Left cardiac atrium (tissue), 4 donors: Measurements from ENCODE around the gene KISS1. TPM values are rescaled to one million over a fixed set of nuclear protein-coding genes. Genes with fewer than 3 reads are reported as not detected.

Experiments
- ATAC-seq, 2 donors: fragments of 200-7000 bp; cut with Tn5 transposase; one replicate each; pipeline ENCODE4 v1.9.1; 2020; ENCODE audit warnings: mild to moderate bottlenecking in 2 of 2, moderate library complexity in 2 of 2
- DNase-seq: peaks from one replicate; pipeline ENCODE4 v3.0.0-alpha.2; 2020
- intact Hi-C, 2 donors: fragments of 100-400 bp; cut with DNase I; formaldehyde crosslinking; loops; one replicate each; pipeline versions ENCODE4 v1.14.1 to v1.15.1; 2022 to 2023
- total RNA-seq, 2 donors: library from RNA; stranded (reverse); fragmentation: NEBNext Ultra II Directional; extraction: Animal tissue kit (Norgen Biotek cat#: 25700); gene quantifications; one replicate each; pipeline ENCODE4 v1.2.1, GENCODE V29; 2021
- donor health status: DM: no; HTN: yes; CAD: no.
- donor health status: DM: no; HTN: yes; CAD: no; lungs with severe emphysema.
- donor health status: DM: yes; HTN: yes; CAD: no.
- donor health status: Dilated cardiomyopathy.

The KISS1 gene
- total RNA-seq, 2 donors from 2014 or later: not detected

DNA sequence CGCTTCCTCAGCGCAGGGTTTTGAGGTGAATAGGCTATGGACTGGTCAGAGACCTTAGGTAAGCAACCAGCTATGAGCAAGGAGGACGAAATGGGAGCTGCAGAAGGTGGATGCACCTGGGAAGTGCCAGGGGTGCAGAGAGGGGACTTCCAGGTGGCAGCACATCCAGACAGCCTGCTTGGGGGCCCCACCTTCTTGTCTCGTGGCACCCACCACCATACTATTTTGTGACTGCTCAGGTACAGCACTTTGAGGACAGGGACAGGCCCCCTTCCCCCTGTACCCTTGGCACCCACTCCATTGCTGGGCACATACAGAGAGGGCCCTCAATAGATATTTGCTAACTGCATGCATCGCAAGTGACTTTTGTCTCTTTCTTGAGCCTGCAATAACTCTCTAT, 777 bp upstream of the KISS1 start:
- ATAC-seq (no peak), DNase-seq (no peak)
- intact Hi-C loops: no loop called here

DNA sequence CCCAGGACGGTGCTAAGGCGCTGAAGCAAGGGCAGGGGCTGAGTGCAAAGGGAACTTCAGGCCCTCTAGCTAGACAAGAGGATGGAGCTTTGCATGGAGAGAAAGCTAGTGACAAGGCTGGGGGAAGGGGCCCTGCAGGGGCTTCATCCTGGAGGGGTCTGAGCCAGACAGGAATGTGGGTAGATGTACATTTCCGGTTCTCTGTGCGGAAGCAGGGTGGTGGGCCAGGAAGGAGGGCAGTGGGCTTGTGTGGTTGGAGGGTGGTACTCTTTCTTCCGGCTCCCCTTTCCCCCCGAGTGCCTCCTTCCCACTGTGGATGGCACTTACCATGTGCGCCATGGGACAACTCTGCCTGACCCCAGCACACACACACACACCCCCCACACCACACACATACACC, 1.5 kb downstream of the KISS1 start:
- no peak for DNase-seq
- intact Hi-C loops: no loop called here
- ATAC-seq: no peak

DNA sequence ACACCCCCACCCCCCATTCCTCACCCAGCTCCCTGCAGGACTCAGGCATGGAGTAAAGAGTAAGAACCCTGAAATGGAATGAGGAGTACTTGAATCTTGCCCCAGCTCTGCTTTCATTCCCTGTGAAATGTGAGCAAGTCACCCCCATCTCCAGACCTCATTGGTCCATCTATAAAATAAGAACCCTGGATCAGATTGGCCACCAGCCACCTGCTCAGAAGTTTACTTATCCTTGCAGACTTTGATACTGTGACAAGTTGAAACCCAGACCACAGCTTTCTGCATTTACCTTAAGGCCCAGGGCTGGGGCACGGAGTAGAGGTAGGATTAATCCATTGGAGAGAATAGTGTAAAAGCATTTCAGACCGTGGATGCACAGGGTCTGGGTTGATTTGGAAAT, 2.2 kb downstream of the KISS1 start:
- intact Hi-C loops: no loop called here
- ATAC-seq: no peak
- no peak for DNase-seq

DNA sequence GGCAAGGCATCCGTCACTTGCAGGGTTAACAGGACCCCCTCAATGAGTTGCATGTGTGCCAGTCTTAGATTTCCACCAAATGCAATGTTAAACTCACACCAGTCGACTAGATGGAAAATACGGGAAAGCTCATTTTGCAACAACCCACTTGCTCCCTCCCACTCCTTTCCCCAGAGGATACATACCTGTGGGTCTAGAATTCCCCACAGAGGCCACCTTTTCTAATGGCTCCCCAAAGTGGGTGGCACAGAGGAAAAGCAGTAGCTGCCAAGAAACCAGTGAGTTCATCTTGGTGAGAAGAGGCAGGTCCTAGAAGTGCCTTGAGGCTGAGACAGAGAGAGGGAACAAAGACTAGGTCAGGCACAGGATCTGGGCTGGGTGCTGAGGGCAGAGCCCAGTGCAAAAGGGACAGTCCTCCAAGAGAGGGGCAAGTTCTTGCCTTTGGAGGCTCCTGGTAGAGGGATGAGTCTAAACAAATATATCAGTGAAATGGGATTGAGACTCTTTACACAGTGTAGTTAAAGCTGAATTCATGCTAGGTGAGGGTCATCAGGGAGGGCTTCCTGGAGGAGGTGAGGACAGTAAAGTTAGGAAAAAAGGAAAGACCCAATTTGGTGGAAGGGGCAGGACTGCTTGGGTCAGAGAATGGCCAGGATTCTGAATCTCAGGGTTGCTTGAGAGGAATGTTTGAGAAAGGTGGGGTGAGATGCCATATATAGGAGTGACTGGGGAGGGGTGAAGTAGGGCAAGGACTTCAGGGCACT, 3.5 kb downstream of the KISS1 start:
- ATAC-seq (no peak), DNase-seq (no peak)
- intact Hi-C loops: no loop called here

DNA sequence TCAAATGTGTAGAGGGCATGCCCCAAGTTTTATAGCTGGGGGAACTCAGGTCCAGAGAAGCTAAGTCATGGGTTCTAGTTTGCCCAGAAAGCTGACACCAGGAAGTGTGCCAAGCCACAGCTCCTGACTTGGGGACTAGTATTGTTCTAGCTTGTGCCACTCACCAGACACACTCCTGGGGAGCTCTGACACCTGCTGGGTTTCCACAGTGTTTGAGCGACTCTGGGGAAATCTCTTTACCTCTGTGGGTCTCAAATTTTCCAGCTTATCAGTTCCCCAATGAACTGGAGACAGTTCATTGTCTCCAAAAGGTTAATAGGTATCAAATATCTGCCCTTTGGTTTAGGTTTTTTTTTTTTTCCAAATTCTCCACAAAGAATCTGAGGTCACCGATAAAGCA, 4.2 kb downstream of the KISS1 start:
- intact Hi-C loops: no loop called here
- ATAC-seq: no peak

DNA sequence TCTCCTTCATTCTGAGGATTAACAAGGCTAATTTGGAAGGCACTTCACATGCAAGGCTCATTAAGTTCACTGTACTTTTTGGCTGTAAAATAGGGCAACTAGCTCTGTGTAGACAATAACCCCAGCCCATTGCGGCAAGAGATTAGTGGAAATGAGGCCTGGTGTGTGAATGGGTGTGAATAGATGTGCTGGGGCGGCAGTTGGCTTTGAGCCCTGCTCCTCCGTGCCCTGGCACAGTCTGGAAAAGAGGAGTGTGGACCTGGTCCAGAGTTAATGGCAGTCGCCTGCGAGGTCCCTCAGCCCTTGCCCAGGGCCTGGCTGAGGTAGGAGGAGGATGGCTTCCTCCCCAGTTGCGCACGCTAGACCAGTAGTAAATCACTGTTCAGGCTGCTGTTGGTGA, 4.8 kb downstream of the KISS1 start:
- intact Hi-C loops: no loop called here

More for the DNA sequence above, 4.2 kb downstream of the KISS1 start:
- no peak for DNase-seq

DNA sequence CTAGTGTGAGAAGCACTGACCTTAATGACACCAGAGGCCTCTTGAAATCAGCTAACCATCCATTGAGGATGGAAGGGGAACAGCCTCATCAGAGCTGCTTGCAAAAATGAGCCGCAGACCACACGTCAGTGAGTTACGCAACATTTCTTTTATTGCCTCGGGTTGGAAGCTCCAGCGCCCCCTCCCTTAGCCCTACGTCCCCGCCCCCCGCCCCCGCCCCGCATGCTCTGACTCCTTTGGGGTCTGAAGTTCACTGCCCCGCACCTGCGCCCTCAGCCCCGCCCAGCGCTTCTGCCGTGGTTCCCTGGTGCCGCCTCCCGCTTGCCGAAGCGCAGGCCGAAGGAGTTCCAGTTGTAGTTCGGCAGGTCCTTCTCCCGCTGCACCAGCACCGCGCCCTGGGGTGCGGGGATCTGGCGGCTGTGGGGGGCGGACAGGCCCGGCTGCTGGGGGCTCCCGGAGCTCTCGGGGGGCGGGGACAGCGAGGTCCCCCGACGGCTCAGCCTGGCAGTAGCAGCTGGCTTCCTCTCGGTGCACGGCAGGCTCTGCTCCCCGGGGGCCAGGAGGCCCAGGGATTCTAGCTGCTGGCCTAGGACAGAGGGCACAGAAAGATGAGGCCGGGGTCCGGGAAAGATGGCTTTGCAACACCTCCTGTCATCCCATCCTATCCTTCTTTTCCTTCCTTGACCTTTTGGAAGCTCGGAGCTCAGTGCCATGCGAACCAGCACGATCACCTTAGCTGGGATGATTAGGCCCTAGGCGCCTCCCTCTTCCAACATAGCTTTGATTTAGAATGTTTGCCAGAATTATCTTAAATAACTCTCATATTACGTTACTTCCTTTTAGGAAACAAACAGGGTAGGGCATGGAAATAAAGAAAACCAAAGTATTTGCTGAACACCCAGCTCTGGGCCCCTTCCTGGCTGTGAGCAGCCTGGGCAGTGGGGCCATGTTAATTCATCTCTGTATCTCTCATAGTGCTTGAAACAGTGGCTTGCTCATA, 5.8 kb downstream of the KISS1 start:
- peak; percentile 41 to 72 for ATAC-seq
- intact Hi-C loops: no loop called here
- peak; percentile 24 for DNase-seq

More for the DNA sequence above, 4.8 kb downstream of the KISS1 start:
- no peak for DNase-seq
- no peak for ATAC-seq

DNA sequence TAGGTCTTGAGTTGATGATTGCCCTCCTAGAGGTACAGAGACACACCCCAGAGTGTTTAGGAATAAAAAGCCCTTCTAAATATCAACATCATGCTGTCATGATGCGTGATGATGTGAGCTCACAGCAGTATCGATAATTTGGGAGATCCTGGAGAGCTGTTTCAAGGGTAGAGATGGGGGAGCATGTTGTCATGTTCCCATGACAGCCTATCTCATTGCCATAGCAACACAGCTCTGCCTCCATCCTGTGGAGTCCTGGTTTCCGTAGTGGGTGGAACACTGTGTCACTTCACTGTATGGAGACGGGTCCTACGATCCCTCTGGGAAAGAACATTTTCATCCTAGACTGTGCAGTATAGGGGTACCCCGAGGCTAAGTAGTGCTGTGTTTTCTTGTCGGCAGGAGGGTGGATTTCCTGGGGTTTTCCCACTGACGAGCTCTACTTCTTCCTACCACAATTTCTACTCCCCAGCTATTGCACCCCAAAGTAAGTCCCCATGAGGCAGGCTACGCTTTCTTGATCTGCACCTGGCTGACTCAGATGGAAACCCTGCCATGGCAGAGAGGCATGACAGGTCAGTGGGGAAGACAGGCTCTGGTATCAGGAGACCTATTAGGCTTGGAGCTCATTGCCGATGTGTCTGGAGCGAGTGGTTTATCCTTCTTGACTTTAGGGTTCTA, 7.2 kb downstream of the KISS1 start:
- DNase-seq: no peak
- no peak for ATAC-seq
- intact Hi-C loops: no loop called here

DNA sequence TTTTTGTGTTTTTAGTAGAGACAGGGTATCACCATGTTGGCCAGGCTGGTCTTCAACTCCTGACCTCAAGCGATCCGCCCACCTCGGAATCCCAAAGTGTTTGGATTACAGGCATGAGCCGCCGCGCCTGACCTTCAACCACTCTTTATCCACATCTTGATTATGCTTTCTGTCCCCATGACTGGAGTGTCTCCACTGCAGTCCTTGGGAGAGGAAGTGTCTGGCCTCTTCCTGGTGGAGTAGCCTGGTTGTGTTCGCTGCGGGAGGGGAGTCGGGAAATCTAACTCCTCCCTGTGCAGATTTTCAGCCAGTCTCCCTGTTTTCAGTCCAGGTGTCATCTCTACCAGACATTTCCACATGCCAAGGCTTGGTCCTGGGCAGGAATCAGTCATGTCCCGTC, 9.7 kb downstream of the KISS1 start:
- intact Hi-C loops: no loop called here
- no peak for DNase-seq
- ATAC-seq: no peak

DNA sequence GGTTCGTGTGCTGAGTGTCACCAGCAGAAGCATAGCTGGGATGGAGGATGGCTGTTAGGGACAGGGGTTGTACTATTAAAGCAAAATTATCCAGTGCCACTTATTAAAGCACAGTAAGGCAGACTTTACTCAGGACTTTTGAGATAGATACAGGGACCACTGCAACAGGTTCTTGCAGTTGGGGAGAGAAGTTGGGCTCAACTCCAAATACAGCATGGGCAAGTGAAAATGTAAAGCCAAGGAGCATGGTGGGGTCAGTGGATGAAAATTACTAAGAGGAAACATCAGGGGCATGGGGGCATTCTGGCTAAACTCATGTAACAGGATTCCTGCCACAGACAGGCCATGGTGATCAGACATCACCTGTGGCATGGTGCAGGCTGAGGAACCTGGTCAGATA, 15.2 kb downstream of the KISS1 start:
- no peak for ATAC-seq
- intact Hi-C loops: no loop called here
- DNase-seq: no peak

DNA sequence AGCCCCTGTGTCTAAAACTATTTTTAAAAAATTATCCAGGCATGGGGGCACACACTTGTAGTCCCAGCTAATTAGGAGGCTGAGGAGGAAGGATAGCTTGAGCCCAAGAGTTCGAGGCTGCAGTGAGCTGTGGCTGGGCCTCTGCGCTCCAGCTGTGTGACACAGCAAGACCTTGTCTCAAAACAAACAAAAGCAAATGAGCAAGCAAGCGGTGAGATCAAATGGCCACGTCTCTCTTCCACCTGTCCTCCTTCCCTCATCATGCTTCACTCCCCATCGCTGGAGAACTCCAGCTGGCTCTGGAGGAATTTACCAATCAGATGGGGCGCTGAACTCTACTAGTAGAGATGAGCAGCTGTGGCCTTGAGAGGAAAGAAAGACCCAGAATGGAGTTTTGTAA, 16.2 kb downstream of the KISS1 start:
- ATAC-seq (no peak), DNase-seq (no peak)
- intact Hi-C loops: no loop called here

DNA sequence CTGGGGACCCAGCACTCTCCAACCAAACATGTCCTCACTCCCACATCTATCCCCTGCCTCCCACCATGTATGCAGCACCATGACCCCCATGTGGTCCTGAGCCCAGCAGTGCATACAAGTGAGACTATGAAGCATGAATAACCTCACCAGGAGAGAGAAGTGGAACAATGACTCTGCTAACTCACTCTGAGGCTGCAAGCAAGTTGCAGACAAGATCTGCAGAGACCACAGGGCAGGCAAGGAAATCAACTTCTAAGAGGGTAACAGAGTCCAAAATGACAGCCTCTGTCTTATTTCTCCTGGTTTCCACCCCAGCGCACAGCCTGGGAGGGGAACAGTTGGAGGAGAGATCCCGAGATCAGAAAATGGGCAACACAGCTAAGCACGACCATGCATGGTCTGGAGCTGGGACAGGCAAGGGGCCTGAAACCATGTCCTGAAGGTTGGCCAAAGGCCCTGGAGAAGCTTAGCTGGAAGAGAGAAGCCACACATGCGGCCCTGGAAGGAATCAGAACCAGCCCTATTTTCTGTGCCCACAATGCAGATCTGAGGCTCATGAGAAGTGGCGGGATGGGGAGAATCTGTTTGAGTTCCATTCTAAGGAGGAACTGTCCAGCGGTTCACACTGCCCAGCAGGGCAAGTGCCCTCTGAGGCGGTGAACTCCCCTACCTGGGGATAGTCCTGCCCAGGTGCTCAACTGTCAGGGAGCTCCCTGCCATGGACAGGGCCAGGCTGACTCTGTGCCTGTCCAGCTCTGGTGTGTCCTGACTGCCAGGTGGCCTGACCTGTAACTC, 17.6 kb downstream of the KISS1 start:
- ATAC-seq (no peak), DNase-seq (no peak)
- intact Hi-C loops: no loop called here

DNA sequence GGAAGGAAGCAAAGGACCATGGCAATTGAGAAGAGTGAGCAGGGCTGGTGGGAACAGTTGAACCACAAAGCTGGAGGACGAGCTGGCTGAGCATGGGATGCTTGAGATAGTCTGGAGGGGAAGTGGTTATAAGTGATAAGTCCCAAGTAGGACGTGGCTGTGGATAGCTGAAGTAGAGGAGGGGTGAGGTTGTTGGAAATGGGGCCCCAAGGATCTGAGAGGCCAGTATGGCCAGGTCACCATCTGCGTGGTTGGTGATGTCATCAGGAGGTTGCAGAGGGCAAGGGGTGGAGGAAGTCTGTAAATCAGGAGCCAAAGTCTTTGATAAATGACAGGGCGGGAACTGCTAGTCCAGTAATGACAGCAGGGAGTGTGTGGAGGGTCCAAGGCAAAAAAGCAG, 19.2 kb downstream of the KISS1 start:
- no peak for ATAC-seq
- no peak for DNase-seq
- intact Hi-C loops: no loop called here

DNA sequence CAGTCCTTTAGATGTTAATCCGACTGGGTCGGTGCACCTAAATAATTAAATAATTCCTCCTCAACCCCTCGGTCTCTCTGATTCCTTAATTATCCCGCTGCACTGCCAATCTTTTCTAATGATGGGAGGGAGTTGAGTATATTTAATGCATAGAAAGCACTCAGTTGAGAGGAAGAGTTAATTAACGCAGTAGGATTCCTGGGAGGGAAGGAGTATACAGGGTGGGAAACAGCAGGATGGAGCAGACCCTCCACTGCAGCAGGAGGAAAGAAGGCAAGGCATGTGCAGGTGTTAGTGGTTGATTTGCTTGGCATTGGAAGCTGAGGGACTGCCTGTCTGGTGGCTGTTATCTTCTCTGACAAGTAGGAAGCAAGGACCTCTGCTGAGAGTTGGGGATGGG, 20.2 kb downstream of the KISS1 start:
- intact Hi-C loops: no loop called here
- DNase-seq (no peak), ATAC-seq (no peak)

DNA sequence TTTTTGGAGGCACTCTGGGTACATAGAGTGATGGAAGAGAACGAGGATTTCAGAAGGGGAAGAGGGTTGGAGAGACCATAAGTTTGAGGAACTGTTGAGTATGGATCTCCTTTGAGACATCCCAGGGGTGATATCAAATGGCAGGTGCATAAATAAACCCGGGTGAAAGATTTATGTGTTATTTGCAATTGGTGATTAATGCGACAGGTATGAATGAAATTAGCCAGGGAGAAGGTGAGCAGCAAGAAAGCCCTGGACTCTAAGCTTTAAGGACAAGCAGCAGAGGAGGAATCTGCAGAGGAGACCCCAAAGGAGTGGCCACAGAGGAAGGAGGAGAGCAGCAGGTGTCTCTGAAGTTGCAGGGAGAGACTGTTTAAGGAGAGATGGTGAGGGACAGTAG, 21.3 kb downstream of the KISS1 start:
- intact Hi-C loops: no loop called here
- ATAC-seq (no peak), DNase-seq (no peak)

DNA sequence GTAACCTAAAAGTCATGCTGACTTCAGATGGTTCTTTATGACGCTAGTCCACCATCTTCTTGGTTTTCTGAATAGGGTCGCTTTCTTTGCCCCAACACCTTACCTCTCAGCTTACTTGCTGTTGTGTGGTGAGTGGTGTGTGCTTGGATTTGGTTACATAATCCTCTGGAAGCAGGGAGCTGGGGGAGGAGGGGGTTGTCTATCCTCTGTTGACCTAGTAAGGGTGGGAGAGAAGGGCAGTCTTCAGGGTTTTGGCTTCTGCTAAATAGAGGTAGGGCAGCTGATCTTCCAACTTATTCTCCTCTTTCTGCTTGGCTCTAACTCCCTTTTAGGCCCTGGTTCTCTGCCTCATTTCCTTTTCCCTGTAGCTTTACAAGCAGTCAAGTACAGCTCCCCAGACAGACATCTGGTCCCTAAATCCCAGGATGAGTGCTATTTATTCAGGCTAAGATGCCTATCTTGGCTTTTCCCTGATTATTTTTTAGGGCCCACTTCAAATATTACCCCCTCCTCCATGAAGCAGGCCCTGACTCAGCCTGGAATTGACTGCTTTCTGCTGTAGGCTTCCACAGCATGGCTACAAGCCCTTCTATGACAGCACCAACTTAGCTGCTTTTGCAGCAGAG, 23.8 kb downstream of the KISS1 start:
- no peak for ATAC-seq
- intact Hi-C loops: no loop called here
- DNase-seq: no peak

DNA sequence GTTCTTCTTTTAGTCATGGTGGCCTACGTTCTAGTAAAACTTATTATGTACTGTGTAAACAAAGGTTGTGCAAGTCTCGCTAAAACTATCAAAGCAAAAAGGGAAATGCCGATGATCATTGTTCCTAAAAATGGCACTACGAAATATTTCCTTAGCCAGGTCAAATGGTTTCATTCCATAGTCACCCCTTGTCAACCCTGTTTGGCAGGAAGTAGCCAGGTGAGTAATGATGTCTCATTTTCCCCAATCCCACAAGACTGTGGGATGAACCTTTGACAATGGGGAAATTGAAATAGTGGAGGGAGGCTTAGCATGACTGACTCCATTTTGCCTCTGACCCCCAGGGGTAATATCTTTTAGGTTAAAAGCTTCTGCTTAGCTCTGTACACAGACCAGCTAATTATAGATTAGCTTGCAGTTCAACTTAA, 24.5 kb downstream of the KISS1 start:
- intact Hi-C loops: no loop called here
- no peak for DNase-seq
- ATAC-seq: no peak

DNA sequence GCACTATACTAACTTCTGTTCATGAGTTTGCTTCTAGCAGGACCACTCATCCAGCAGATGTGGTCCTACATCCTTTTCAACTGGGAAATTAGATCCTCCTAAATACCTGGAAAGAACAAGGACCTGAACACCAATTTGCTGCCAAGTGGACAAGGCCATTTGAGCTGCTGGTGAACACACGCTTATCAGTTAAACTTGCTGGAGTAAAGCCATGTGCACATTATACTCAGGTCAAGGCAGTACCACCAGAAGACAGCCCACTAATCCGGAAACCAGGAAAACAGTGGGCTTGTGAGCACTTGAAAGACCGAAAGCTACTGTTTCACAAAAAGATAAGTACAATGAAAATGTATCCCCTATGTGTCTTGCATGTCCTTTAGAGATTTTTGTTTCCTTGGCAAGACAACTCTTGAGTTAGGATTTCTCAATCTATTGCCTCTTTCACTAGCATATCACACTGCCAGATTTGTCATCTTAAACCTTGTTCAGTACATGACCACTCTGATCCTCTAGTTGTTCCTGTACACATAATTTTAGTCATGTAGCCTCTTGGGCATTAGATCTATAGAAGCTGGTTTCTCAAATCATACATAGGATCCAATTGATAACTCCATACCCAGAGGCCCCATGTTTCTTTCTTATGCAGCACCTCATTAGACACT, 25.7 kb downstream of the KISS1 start:
- intact Hi-C loops: no loop called here
- DNase-seq: no peak
- no peak for ATAC-seq
